HCT116 (cell line): ENCODE results near the gene TMCC1. TPM values are rescaled to one million over a fixed set of nuclear protein-coding genes. Genes with fewer than 3 reads are reported as not detected.

ENCODE experiments used
- ATAC-seq: fragments of 200-7000 bp; cut with Tn5 transposase; 2 replicates; pipeline ENCODE4 v1.9.1; 2020; ENCODE audit warnings: mild to moderate bottlenecking, moderate library complexity
- BruUV-seq: library from RNA; stranded (reverse); fragments of 400-500 nt; replicated peaks from 2 replicates; lab custom pipeline; 2021; lab: Mats Ljungman, UMichigan
- CTCF ChIA-PET: fragments of 300-600 bp; sonication (Branson Sonifier 250); formaldehyde crosslinking; loops from one replicate; lab custom pipeline; 2021; ENCODE audit warnings: antibody characterized with exemption; lab: Charles Lee
- POLR2A ChIA-PET: fragments of 300-600, 350-600 bp; sonication (Branson Sonifier 250); formaldehyde crosslinking; loops from one replicate; lab custom pipeline; 2021; ENCODE audit warnings: antibody characterized with exemption; lab: Charles Lee
- RAD21 ChIA-PET, 2 experiments: fragments of 300-600 bp; sonication (Branson Sonifier 250); formaldehyde crosslinking; loops; one replicate each; lab custom pipeline; 2023; ENCODE audit warnings: low total read pairs in 2 of 2; ENCODE audit not compliant: uncharacterized antibody in 2 of 2, unreplicated experiment in 2 of 2, low non-redundant PET in 1 of 2; lab: Charles Lee
- DNase-seq: peaks from one replicate; pipeline ENCODE4 v3.0.0-alpha.2; 2010; ENCODE audit warnings: low read depth, low spot score
- H2AFZ ChIP-seq: fragments of 200-600 bp; shearing (Covaris generic), sonication (generic); 2 replicates; pipeline ENCODE4 v1.6.1; 2017; ENCODE audit warnings: low read depth, mixed run types, mixed read lengths, antibody characterized with exemption, low read length; ENCODE audit not compliant: poor library complexity, severe bottlenecking
- H3K27ac ChIP-seq: 2 replicates; pipeline ENCODE4 v1.5.1; 2012; ENCODE audit warnings: low read depth, low read length
- H3K27me3 ChIP-seq: fragments of 200-600 bp; sonication (generic); 2 replicates; pipeline ENCODE4 v1.6.1; 2016; ENCODE audit warnings: mixed run types, low read length, mixed read lengths; ENCODE audit not compliant: insufficient read depth
- H3K36me3 ChIP-seq, 2 experiments: fragments of 200-500 bp in 1 of 2; fragments of 200-600 bp in 1 of 2; sonication (Bioruptor generic) in 1 of 2; sonication (generic) in 1 of 2; 2 replicates each; pipeline versions ENCODE4 v1.5.1 to v1.6.1; 2014 to 2016; ENCODE audit warnings: low read length in 2 of 2, inconsistent platforms in 1 of 2, mixed read lengths in 1 of 2, mixed run types in 1 of 2; ENCODE audit not compliant: insufficient read depth in 2 of 2, control insufficient read depth in 1 of 2
- H3K4me1 ChIP-seq, 2 experiments: fragments of 200-600 bp in 1 of 2; sonication (generic) in 1 of 2; 2 replicates each; pipeline versions ENCODE4 v1.5.1 to v1.6.1; 2012 to 2017; ENCODE audit warnings: low read length in 2 of 2, inconsistent platforms in 1 of 2, mild to moderate bottlenecking in 1 of 2, mixed read lengths in 1 of 2, mixed run types in 1 of 2, moderate library complexity in 1 of 2; ENCODE audit not compliant: insufficient read depth in 2 of 2, control insufficient read depth in 1 of 2
- H3K4me2 ChIP-seq: fragments of 200-600 bp; sonication (generic); 2 replicates; pipeline ENCODE4 v1.6.1; 2017; ENCODE audit warnings: mixed run types, low read length, mixed read lengths
- H3K4me3 ChIP-seq, 2 experiments: fragments of 200-600 bp in 1 of 2; sonication (generic) in 1 of 2; replicated peaks in 1 of 2; 2 replicates each; pipeline ENCODE4 v1.5.1; 2011 to 2016; ENCODE audit warnings: low read length in 2 of 2, control low read depth in 1 of 2, low read depth in 1 of 2, mild to moderate bottlenecking in 1 of 2, mixed read lengths in 1 of 2, mixed run types in 1 of 2
- H3K79me2 ChIP-seq: fragments of 200-600 bp; sonication (generic); 2 replicates; pipeline ENCODE4 v1.6.1; 2017; ENCODE audit warnings: mild to moderate bottlenecking, mixed run types, low read length, moderate library complexity, mixed read lengths; ENCODE audit not compliant: insufficient read depth
- H3K9ac ChIP-seq: fragments of 200-600 bp; sonication (generic); 2 replicates; pipeline ENCODE4 v1.6.1; 2016; ENCODE audit warnings: low read length, mixed read lengths
- H3K9me2 ChIP-seq: fragments of 200-600 bp; sonication (generic), shearing (Covaris generic); 2 replicates; pipeline ENCODE4 v1.6.1; 2017; ENCODE audit warnings: mixed run types, mild to moderate bottlenecking, moderate library complexity; ENCODE audit not compliant: insufficient read depth
- H3K9me3 ChIP-seq, 2 experiments: fragments of 200-500 bp in 1 of 2; fragments of 200-600 bp in 1 of 2; sonication (Bioruptor generic) in 1 of 2; sonication (generic) in 1 of 2; 2 replicates each; pipeline ENCODE4 v1.6.1; 2014 to 2017; ENCODE audit warnings: low read length in 2 of 2, mixed read lengths in 2 of 2, inconsistent platforms in 1 of 2, low read depth in 1 of 2, mild to moderate bottlenecking in 1 of 2, mixed run types in 1 of 2, moderate library complexity in 1 of 2; ENCODE audit not compliant: control insufficient read depth in 1 of 2, insufficient read depth in 1 of 2
- H4K20me1 ChIP-seq: fragments of 200-600 bp; sonication (generic), shearing (Covaris generic); 2 replicates; pipeline ENCODE4 v1.6.1; 2017; ENCODE audit warnings: mixed run types, mild to moderate bottlenecking, moderate library complexity; ENCODE audit not compliant: insufficient read depth
- CEBPB ChIP-seq: IDR thresholded peaks from 2 replicates; pipeline ENCODE4 v1.6.1; 2012; ENCODE audit warnings: low read depth
- EGR1 ChIP-seq: IDR thresholded peaks from 2 replicates; pipeline ENCODE4 v1.6.1; 2012; ENCODE audit warnings: low read depth
- ELF1 ChIP-seq: IDR thresholded peaks from 2 replicates; pipeline ENCODE4 v1.6.1; 2012; ENCODE audit warnings: low read depth, borderline replicate concordance
- EZH2phosphoT487 ChIP-seq: fragments of 200-600 bp; IDR thresholded peaks from 2 replicates; pipeline ENCODE4 v1.6.1; 2018; ENCODE audit warnings: antibody characterized with exemption, borderline replicate concordance
- RAD21 ChIP-seq: IDR thresholded peaks from 2 replicates; pipeline ENCODE4 v1.6.1; 2012; ENCODE audit warnings: low read depth, mild to moderate bottlenecking
- SIN3A ChIP-seq: IDR thresholded peaks from 2 replicates; pipeline ENCODE4 v1.6.1; 2012; ENCODE audit warnings: low read depth
- ZFX ChIP-seq: fragments of 450-650 bp; IDR thresholded peaks from 2 replicates; pipeline ENCODE4 v1.6.1; 2017
- ZNF274 ChIP-seq: fragments of 200-500 bp; sonication (Bioruptor generic); IDR thresholded peaks from 2 replicates; pipeline ENCODE4 v1.6.1; 2014; ENCODE audit warnings: mild to moderate bottlenecking, low read depth, low read length, inconsistent platforms
- intact Hi-C: fragments of 100-400 bp; cut with micrococcal nuclease; formaldehyde crosslinking; loops from 2 replicates; pipeline ENCODE4 v1.10.0; 2022
- total RNA-seq: library from RNA; stranded (reverse); gene quantifications from one replicate; pipeline ENCODE4 v1.2.1, GENCODE V29; 2021; ENCODE audit not compliant: unreplicated experiment
- TF ChIP-seq, protein P1 (sequence below), 3 experiments: fragments of 200-600 bp in 1 of 3; sonication (generic) in 1 of 3; IDR thresholded peaks in 2 of 3; conservative IDR thresholded peaks in 1 of 3; 2 replicates each; pipeline ENCODE4 v1.5.1; 2012 to 2017; ENCODE audit warnings: low read depth in 2 of 3, low read length in 2 of 3, antibody characterized with exemption in 1 of 3, borderline replicate concordance in 1 of 3, control low read depth in 1 of 3, mild to moderate bottlenecking in 1 of 3, mixed read lengths in 1 of 3, mixed run types in 1 of 3, moderate library complexity in 1 of 3; ENCODE audit not compliant: insufficient read depth in 1 of 3
- TF ChIP-seq, protein P2 (sequence below): IDR thresholded peaks from 2 replicates; pipeline ENCODE4 v1.6.1; 2012
- TF ChIP-seq, protein P3 (sequence below): IDR thresholded peaks from 2 replicates; pipeline ENCODE4 v1.6.1; 2011; ENCODE audit warnings: mild to moderate bottlenecking, low read length, moderate library complexity; ENCODE audit not compliant: insufficient replicate concordance; ENCODE audit errors: extremely low read depth

TMCC1 gene
- total RNA-seq, 1 experiment from 2014 or later = 32.5 TPM

DNA sequence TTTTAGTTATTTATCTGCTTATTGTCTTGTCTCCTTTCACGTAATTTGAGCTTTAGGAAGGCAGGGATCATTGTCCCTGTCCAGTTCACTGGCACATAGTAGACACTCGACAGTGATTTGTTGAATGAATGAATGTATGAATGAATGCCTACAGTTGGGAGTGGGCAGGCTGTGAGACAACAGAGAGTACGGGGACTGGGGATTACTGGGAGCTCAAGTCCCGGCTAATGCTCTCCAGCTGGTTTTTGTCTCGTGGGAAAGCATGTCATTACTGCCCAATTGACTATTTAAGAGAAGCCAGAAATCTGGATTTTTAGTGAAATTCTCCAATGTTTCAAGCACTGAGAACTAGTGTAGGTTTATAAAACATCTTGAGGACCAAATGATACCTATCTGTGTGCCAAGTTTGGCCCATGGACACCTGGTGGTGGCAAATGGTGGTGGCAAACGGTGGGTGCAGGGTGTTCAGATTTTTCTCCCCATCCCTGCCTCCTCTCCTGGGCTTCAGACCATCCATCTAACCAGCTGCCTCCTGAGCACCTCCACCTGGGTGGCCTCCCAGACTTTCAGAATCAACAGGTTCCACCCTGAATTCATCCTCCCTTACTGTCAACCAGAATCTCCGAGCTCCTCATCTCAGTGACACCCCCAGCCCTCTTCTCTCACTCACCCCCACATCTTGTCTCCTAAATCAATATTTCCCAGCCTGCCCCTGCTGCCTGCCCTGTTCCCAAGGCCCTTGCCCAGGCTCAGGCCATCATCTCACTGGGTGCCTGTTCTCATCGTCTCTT is 44.8 kb upstream of the TMCC1 start:
- DNase-seq (no peak), ATAC-seq (no peak)
- no peaks in the 10 kb centered on the region for H3K36me3 ChIP-seq
- no TSS peak for BruUV-seq
- CTCF ChIA-PET = interaction anchor here (0.9 to 1.0 kb wide), 3 partner anchors 310 to 555 kb away, joined by 3 read pairs; no protein-coding TSS in a partner anchor
- RAD21 ChIA-PET = no interaction called here
- H3K27me3 ChIP-seq = no peaks in the 10 kb centered on the region
- no peak overlapping the region for H2AFZ ChIP-seq
- H3K27ac ChIP-seq = no peak overlapping the region
- TF ChIP-seq RAD21 (peak; percentile 8; the same call in 1 of the 2 replicates), SIN3A (no peak), EGR1 (no peak), ZFX (no peak), ZNF274 (no peak), CEBPB (no peak), EZH2phosphoT487 (no peak), ELF1 (no peak)
- TF ChIP-seq, protein P1, sequence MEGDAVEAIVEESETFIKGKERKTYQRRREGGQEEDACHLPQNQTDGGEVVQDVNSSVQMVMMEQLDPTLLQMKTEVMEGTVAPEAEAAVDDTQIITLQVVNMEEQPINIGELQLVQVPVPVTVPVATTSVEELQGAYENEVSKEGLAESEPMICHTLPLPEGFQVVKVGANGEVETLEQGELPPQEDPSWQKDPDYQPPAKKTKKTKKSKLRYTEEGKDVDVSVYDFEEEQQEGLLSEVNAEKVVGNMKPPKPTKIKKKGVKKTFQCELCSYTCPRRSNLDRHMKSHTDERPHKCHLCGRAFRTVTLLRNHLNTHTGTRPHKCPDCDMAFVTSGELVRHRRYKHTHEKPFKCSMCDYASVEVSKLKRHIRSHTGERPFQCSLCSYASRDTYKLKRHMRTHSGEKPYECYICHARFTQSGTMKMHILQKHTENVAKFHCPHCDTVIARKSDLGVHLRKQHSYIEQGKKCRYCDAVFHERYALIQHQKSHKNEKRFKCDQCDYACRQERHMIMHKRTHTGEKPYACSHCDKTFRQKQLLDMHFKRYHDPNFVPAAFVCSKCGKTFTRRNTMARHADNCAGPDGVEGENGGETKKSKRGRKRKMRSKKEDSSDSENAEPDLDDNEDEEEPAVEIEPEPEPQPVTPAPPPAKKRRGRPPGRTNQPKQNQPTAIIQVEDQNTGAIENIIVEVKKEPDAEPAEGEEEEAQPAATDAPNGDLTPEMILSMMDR (IDR thresholded peaks at IDR 0.05 in 2 of 3, conservative IDR thresholded peaks at IDR 0.05 in 1 of 3; ENCODE audit: borderline replicate concordance in 1 of 3, insufficient read depth in 1 of 3, low read depth in 2 of 3, low read length in 2 of 3) = peak in 2 of 3 experiments; percentile 43 to 49; a peak in 4 of 6 replicates
- TF ChIP-seq, protein P2, sequence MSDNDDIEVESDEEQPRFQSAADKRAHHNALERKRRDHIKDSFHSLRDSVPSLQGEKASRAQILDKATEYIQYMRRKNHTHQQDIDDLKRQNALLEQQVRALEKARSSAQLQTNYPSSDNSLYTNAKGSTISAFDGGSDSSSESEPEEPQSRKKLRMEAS = no peak
- TF ChIP-seq, protein P3, sequence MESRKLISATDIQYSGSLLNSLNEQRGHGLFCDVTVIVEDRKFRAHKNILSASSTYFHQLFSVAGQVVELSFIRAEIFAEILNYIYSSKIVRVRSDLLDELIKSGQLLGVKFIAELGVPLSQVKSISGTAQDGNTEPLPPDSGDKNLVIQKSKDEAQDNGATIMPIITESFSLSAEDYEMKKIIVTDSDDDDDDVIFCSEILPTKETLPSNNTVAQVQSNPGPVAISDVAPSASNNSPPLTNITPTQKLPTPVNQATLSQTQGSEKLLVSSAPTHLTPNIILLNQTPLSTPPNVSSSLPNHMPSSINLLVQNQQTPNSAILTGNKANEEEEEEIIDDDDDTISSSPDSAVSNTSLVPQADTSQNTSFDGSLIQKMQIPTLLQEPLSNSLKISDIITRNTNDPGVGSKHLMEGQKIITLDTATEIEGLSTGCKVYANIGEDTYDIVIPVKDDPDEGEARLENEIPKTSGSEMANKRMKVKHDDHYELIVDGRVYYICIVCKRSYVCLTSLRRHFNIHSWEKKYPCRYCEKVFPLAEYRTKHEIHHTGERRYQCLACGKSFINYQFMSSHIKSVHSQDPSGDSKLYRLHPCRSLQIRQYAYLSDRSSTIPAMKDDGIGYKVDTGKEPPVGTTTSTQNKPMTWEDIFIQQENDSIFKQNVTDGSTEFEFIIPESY = no peak
- H3K9me2 ChIP-seq = no peaks in the 10 kb centered on the region
- intact Hi-C loops = no loop called here
- H3K79me2 ChIP-seq = no peaks in the 10 kb centered on the region
- no peaks in the 10 kb centered on the region for H4K20me1 ChIP-seq
- no peak overlapping the region for H3K9ac ChIP-seq
- no peak overlapping the region for H3K4me3 ChIP-seq
- no peaks in the 10 kb centered on the region for H3K9me3 ChIP-seq
- no peak overlapping the region for H3K4me2 ChIP-seq
- POLR2A ChIA-PET = no interaction called here
- peaks cover 0 to 6% of the 10 kb centered on the region in 2 experiments; a peak in 1 of 4 replicates for H3K4me1 ChIP-seq
